HG03520 (cell line): ENCODE data around the gene SCAP.
"Not testable (repeated sequence)": the region's sequence is repeated elsewhere in the genome, so short reads cannot be mapped to it uniquely, and the experiment has no call there.

Source experiments
- ATAC-seq: cut with Tn5 transposase; IDR thresholded peaks from one replicate; pipeline ENCODE4 v1.9.1; 2021; ENCODE audit warnings: mild to moderate bottlenecking, moderate library complexity; ENCODE audit not compliant: unreplicated experiment

The SCAP gene

DNA sequence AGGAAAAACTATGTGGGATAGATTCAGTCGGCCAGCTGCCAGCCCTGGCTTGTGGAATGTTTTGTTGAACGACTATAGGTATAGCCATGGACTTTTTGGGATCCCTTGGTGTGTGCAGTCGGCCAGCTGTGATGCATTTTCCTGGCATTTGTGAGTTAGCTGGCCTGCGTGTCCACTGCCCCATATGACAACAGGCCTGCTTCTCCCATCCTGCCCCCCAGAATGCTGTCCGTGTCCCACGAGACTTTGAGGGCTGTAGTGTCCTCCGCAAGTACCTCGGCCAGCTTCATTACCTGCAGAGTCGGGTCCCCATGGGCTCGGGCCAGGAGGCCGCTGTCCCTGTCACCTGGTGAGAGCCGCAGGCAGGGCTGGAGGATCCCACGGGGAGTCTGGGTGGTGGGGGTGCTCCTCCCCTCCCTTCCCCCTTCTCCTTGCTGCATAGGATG is 71.3 kb downstream of the SCAP start:
- ATAC-seq, result no peak

DNA sequence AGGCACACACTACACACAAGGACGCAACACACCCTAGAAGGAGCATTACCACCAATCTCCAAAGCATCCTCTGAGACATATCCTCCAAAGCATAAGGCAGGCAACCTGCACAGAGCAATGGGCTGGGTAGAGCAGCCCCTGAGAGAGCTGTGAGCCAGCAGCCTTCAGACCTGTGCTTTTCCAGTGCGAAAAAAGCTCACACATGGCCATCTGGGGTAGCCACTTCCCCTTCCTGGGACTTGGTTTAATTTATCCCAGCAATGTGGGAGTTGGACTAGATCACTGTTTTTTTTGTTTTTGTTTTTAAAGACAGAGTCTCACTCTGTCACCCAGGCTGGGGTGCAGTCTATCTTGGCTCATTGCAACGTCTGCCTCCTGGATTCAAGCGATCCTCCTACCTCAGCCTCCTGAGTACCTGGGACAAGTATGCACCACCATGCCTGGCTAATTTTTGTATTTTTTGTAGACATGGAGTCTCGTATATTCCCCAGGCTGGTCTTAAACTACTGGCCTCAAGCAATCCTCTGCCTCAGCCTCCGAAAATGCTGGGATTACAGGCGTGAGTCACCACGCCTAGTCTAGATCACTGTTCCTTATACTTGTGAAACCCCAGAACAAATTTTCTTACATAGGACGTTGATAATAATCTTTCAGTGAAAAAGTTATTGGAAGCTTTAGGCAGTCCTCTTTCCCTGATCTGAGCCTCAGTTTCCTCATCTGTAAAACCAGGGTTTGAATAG is 76.0 kb downstream of the SCAP start:
- ATAC-seq, result no peak

DNA sequence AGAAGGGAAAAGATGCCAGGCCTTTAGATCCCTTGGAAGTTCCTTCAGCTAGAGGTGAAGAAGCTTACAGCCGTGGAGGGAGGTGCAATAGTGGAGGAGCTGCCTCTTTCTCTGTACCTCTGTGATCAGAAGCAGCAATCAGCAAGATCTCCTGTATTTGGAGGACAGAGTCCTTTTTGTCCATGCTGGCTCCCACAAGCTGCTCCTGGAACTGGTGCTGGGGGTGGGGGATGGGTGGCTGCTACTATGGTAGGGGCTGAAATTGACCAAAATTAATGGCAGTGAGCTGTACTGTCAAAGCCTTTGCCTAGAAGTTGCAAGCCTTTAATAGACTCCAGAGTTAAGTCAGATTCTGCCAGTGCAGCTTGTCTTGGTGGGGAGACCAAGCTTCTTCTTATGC is 76.7 kb downstream of the SCAP start:
- ATAC-seq, result no peak

DNA sequence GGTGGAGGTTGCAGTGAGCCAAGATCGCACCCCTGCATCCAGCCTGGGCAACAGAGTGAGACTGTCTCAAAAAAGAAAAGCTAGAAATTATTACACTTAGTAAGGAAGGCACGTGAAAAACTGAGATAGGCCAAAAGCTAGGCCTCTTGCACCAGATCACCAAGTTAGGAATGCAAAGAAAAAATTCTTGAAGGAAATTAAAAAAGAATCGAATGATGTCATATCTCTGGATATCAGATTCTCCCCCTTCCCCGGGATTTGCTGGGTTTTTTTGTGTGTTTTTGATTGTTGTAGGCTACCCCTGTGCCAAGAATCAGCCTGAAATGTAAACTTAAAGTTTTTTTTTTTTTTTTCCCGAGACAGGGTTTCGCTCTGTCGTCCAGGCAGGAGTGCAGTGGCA is 77.5 kb downstream of the SCAP start:
- no peak for ATAC-seq

DNA sequence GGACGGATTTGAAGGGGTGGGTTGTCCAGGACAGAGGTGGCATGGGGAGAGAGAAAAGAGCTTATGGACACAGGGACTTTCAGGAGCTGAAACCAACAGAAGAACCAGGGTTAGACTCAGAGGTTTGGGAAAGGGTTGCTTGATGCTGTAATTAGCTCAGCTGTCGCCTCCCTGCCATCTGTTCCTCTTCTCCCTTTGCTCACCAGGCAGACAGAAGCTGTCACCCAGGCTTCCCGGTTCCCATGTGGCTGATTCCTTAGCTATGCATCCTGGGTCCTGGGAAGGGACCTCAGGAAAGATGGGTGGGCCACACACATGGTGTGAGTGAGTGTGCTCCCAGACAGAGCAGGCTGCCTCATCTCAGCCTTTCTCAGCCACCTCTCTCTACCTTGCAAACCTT is 80.9 kb downstream of the SCAP start:
- no peak for ATAC-seq

DNA sequence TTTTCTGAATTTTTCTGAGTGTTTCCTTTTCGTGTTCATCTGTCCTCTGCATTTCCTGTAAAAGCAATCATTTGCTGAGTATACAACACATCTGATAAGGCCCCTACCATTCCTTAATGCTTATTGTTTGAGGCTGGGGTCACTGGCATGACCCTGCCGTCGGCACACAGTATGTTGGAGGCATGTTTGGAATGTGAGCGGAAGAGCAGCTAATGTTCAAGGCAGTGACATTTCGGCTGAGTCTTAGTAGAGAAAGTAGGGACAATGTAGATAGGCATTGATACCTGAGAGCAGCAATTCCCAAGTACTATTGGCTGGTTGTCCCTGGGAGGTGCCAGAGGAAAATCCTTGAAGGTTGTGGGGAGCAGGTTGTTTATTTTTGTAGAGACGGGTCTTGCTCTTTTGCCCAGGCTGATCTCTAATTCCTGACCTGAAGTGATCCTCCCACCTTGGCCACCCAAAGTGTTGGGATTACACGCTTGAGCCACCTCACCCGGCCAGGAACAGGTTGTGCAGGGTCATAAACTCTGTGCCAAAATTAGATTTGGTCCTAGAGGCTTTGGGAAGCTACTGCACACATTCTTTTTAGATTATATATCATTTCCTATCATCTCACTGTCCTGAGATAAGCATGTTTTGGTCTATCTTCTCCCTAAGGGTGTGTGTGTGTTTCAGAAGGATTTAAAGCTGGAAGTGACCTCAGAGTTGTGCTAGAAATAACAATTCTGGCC is 81.4 kb downstream of the SCAP start:
- no peak for ATAC-seq

DNA sequence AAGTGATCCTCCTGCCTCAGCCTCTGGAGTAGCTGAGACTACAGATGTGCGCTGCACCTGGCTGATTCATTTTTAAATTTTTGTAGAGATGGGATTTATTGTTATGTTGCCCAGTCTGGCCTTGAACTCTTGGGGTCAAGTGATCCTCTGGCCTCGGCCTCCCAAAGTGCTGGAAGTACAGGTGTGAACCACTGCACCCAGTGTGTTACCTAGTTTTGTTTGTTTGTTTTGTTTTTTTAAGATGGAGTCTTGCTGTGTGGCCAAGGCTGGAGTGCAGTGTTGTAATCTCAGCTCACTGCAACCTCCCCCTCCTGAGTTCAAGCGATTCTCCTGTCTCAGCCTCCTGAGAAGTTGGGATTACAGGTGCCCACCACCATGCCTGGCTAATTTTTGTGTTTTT is 82.8 kb downstream of the SCAP start:
- ATAC-seq, result no peak

DNA sequence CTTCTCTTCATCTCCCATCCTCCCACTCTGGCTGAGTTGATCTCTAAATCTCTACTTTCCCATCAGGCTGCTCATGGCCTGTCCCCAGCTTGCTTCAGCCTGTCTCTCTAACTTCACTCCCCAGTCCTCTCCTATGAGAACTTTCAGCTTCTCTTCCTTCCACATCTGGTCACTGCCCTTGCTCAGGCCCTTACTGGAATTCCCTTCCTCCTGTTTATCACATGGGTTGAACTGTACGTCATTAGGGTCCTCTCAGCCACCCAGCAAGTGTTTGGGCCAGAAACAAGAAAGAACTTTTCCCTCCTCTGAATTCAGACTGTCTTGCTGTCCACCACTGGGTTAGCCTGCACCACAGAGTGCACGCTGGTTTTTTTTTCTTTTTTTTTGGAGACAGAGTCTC is 89.9 kb downstream of the SCAP start:
- no peak for ATAC-seq

DNA sequence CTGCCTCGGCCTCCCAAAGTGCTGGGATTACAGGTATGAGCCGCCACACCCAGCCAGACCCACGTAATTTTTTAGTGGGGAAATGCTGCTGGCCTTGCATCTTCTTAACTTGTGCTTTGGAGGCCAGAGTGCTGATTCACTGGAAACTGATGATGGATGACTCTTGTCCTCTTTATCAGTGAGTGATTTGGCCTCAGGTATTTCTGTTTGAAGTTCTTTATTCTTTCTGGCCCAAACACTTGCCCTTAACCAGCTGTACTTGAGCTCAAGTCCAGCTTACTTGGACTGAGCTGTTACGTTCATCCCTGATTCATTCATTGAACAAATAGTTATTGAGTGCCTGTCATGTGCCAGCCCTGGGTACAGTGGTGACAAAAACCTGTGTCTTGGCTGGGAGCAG is 90.7 kb downstream of the SCAP start:
- no peak for ATAC-seq

DNA sequence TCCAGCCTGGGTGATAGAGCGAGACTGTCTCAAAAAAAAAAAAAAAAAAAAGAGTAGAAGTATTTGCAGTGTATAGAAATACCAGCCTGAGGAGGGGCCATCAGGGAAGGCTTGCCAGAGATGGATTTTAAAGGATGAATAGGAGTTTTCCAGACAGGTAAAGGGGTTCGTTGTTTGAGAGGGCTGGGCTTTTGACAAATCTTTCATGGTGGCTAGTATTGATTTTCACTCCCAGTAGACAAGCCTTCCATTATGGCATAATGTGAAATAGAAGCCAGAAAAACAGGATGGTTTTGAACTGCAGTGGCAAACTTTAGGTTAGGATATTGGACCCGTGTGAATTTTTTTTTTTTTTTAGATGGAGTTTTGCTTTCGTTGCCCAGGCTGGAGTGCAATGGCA is 91.3 kb downstream of the SCAP start:
- ATAC-seq, result no peak

DNA sequence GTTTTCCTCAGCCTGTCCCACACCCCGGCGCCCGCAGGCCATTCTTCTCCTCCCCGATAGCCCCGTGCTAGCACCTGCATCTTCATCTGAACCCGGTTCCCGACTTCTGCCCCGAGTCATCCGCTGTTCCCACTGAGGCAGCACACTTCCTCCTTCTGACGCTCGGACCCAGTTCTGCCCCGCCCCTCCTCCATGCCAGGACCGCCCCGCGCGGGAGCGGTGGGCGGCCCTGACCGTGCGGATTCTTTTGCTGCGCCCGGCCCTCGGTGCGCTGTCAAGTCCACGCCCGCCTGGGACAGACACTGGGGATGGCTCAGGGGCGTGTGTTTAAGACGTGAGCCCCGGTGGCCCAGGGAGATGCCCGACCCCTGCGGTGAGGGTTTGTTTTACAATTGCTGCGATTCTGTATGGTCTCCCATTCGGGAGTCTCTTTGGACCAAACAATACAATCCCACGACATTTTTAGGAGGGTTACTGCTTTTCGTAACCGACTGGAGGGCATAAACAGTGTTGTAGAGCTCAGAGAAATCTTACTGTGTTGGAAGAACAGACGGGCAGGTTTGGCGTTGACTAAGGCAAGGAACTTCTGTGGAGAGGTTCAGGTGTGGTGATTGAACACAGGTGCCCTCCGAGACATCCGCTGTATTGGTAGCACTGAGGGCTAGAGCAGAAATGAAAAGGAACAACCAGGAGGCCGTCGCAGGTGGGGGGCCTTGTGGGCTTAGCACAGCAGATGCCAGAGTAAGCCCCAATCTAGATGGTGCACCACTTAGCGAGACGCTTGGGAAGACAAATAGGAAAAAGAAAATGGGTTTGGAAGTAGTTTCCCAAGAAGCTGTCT is 94.2 kb downstream of the SCAP start:
- peak; percentile 53 for ATAC-seq

DNA sequence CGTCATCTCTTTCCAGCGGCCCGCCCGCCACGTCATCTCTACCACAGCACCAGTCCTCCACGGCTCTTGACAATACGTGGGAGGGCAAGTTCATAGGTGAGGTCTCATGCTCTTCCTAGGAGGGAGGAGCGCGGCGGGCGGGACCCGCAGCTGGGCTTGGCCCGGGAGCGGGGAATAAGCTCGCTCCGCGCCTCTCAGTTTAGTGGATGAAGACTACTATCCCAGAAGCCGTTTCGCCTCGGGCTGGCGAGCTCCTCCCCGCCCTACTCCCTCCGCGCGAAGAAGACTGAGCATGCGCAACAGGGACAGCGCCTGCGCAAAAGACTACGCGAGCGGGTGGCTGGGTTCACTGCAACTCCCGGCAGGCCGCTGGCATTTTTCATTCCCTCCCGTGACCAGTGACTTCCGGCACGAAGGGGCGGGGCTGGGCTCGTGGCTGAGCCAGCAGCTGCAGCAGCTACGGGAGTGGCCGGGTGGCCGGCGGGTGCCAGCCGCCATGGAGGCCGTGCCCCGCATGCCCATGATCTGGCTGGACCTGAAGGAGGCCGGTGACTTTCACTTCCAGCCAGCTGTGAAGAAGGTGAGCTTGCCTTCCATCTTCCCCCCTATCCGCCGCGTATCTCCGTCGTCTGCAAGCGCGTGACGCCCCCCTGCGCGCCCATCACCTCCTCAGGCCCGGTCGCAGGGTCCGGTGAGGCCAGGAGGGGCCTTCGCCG is 95.0 kb downstream of the SCAP start, which contains the start of gene PTPN23:
PTPN23 (plus strand) TSS at position 421 of the 716 bp plus-strand sequence; CDS start at position 497, 76 bp downstream.
- peak; percentile 76 for ATAC-seq

DNA sequence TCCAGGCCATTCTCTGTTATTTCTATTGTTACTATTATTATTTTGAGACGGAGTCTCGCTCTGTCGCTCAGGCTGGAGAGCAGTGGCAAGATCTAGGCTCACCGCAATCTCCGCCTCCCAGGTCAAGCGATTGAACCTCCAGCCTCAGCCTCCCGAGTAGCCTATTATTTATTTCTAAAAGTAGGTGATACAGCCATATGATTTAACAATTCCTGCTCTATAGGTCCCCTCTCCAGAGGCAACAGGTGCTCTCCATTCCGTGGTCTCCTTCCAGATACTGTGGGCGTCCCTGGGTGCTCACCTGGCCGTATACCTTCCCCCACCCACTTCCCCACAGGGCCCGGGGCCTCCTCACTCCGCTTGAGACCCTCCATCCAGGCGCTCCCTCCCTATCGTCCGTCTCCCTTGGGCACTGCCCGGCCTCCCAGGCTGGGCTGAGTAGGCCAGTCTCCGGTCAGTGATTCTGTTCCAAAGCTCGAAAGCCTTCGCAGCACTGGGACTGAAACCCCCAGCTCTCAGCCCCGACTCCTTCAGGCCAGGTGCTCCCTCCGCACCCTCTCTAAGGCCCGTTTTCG is 95.6 kb downstream of the SCAP start:
- no peak for ATAC-seq

DNA sequence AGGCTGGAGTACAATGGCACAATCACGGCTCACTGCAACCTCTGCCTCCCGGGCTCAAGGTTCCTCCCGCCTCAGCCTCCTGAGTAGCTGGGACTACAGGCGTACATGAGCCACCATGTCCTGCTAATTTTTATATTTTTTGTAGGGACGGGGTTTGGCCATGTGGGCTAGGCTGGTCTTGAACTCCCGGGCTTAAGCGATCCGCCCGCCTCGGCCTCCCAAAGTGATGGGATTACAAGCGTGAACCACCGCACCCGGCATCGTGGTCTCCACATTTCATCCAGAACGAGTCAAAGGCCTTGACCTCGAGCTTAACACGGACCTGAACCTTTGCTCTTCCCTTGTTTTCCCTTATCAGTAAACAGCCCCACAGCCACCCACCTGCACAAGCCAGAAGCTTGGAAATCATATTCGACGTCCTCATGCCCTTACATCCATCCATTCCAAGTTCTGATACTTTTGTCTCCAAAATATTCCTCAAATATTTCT is 96.3 kb downstream of the SCAP start:
- no peak for ATAC-seq

DNA sequence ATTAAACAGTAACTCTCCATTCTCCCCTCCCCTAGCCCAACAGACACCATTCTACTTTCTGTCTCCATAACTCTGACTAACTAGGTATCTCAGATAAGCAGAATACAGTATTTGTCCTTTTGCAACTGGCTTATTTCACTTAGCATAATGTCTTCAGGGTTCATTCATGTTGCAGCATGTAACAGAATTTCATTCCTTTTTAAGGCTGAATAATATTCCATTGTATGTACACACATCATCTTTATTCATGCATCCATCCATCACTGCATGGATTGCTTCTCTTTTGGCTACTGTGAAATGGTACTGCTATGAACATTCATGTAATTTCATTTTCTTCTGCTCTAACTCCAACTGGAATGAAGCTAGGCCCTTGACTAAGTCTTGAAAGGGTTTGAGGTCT is 96.9 kb downstream of the SCAP start:
- no peak for ATAC-seq

DNA sequence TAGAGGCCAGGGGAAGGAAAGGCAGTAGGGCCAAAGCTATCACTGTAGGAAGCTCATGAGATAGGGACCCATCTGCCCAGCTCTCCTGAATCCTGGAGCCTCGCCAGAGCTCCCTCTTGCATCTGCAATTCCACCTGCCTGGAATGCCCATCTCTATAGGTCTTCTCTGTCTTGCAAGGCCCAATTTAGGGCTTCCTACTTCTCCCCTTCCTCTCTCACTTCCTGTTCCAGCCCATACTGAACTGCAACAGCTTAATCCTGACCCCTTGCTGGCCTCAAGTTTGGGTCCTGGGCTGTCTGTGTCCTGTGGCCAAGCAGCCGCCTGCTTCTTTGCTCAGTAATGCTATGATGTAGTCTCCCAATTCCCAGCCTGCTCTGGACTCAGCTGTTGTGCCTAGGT is 98.6 kb downstream of the SCAP start:
- no peak for ATAC-seq

DNA sequence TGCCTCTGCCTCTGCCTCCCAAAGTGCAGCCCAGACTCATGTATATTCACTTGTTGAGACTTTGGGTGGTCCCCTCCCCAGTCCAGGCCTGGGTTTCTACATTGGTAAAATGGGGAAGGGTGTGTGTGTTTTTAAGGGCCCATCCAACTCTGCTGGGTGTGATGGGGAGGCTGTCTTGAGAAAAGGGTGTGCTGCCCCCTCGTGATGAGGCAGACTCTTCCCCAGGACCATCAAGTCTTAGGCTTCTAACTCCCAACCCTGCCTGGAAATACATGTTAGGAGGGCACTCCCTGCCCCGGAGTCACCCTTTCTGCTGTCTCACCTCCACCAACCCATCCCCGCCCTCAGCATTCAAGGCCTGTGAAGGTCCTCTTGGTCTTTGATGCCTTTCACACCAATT is 99.3 kb downstream of the SCAP start:
- ATAC-seq, result no peak

DNA sequence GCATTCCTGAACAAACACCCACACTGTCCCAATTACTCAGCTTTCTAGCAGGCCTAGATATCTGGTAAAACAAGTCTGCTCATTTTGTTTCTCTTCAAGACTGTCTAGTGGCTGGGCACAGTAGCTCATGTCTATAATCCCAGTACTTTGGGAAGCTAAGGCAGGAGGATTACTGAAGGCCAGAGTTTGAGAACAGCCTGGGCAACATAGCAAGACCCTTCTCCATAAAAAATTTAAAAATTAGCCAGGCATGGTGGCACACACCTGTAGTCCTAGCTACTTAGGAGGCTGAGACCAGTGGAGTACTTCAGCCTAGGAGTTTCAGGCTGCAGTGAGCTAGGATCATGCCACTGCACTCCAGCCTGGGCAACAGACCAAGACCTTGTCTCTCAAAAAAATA is 101.2 kb downstream of the SCAP start:
- ATAC-seq, result no peak

DNA sequence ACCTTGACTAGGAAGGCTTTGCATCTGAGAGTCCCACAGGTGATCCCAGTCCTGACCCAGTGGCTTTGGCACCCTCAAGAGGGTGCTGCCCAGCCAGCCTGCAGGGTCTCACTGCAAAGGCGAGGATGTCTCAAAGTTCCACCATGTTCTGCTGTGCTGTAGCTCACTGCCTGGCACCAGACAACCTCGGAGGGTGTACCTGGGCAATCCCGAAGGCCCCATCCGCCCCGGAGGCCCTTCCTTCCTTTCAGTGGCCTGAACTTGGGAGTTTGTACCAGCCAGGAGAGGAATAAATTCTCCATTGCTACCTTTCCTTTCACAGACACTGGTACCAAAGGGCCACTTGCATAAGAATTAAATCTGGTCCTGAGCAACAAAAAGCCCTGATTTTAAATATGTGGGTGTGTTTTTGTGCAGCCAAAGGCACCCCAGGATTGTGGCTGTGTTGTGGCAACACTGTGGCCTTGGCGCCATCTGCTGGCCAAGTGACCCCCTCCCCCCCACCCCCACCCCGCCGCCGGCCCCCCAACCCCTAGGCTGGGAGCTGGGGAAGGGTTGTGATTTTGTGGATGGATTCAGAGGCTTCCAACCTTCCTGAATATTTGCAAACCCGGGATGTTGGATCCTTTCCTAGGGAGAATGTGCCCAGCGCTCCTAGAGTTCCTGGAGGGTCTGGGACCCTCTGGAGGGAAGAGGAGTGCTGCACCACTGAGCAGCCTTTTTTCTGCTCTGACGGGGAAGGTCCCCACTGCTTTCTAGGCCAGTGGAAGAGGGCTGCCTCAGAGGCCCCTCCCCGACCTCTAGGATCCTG is 104.6 kb downstream of the SCAP start:
- ATAC-seq, result no peak

DNA sequence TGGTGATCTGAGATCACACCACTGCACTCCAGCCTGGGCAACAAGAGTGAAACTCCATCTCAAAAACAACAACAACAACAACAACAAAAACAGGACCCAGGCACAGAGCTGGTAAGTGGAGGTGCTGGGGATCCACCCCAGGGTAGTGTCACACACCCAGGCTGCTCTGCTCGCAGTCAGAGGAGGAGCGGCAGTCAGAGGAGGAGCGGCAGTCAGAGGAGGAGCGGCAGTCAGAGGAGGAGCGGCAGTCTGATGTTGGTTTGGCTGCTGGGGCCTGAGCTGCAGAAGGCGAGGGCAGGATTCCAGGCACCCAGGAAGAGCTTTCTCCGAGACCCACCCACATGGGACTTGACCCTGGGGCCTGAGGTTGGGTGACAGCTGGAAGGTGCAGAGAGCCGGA is 105.7 kb downstream of the SCAP start:
- not testable (repeated sequence) for ATAC-seq
